HUES64 (cell line): ENCODE measurements around the gene OFD1.
"Not testable (repeated sequence)": the region's sequence is repeated elsewhere in the genome, so short reads cannot be mapped to it uniquely, and the experiment has no call there.

ENCODE experiments used
- H3K27ac ChIP-seq: 2 replicates; pipeline ENCODE4 v1.7.0; 2013; ENCODE audit warnings: low read depth, low read length, inconsistent platforms
- H3K27me3 ChIP-seq: 2 replicates; pipeline ENCODE4 v1.6.1; 2013; ENCODE audit warnings: mild to moderate bottlenecking, low read length; ENCODE audit not compliant: insufficient read depth
- H3K36me3 ChIP-seq: 2 replicates; pipeline ENCODE4 v1.6.1; 2013; ENCODE audit warnings: mild to moderate bottlenecking, low read length; ENCODE audit not compliant: insufficient read depth
- H3K4me1 ChIP-seq: 2 replicates; pipeline ENCODE4 v1.6.1; 2013; ENCODE audit warnings: mild to moderate bottlenecking, low read length, moderate library complexity; ENCODE audit not compliant: insufficient read depth
- H3K4me3 ChIP-seq: 2 replicates; pipeline ENCODE4 v1.5.1; 2013; ENCODE audit warnings: mild to moderate bottlenecking, low read length, moderate library complexity
- H3K9ac ChIP-seq: 2 replicates; pipeline ENCODE4 v1.6.1; 2013; ENCODE audit warnings: mild to moderate bottlenecking, low read depth, low read length
- H3K9me3 ChIP-seq: 2 replicates; pipeline ENCODE4 v1.6.1; 2013; ENCODE audit warnings: low read depth, low read length; ENCODE audit not compliant: insufficient read depth
- WGBS: fragments of 150-250, 120-280 bp; methylation state at CpG from one replicate; pipeline ENCODE4 v1.1.7; 2013; ENCODE audit warnings: missing lambda C conversion rate; 5-methylcytosine and 5-hydroxymethylcytosine counted together

Gene OFD1

GRCh38 chrX:13703589-13703988 lies 31.0 kb upstream of the OFD1 start:
- no peak overlapping the region for H3K4me3 ChIP-seq
- peaks cover 3% of the 10 kb centered on the region; the same call in 1 of the 2 replicates for H3K4me1 ChIP-seq
- H3K9me3 ChIP-seq, result no peaks in the 10 kb centered on the region
- H3K36me3 ChIP-seq, result peaks cover 5% of the 10 kb centered on the region; the same call in 1 of the 2 replicates
- H3K9ac ChIP-seq, result no peak overlapping the region
- no peaks in the 10 kb centered on the region for H3K27me3 ChIP-seq
- 89% methylated on average over 3 of the region's 3 CpGs for WGBS
- H3K27ac ChIP-seq, result no peak overlapping the region

DNA sequence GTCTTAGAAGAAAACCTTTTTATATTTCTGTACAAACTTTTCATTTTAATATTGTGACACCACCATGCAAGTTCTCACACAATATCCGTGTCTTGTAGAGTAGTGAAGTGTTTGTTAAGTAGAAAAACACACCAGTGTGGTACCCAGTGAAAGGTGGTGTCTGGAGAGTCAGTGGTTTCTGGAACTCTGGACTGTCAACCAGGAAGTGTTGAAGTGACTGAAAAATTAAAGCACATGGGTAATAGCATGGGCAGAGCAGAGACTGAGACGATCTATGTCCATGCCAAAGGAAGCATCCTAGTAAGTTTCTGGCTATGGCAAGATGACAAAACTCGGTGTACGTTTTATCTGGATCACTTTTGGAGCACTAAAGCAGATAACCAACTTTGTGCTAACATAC lies 23.4 kb upstream of the OFD1 start:
- Histone ChIP-seq H3K27me3 (no peaks in the 10 kb centered on the region), H3K36me3 (peaks cover 46% of the 10 kb centered on the region), H3K9ac (no peak overlapping the region), H3K4me1 (no peaks in the 10 kb centered on the region), H3K9me3 (no peaks in the 10 kb centered on the region), H3K4me3 (no peak overlapping the region), H3K27ac (no peak overlapping the region)
- 95% methylated on average over 3 of the region's 4 CpGs for WGBS

DNA sequence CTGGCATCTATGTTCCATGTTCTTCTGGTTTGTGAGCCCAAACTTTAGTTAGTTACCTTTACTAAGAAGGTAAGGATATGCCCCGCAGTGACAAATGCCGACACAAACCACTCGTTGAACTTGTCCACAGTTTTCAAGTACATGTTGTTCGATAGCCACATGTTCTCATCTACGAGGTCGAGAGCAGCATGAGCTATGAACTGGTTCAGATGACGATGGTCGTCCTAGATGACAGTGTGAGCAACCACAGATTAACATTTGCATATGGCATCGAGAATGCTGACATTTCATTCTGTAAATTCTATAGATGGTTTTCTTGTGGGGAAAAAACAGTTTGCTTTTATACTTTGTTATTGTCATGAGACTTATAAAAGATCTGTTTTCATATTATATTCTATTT lies 18.1 kb upstream of the OFD1 start:
- no peaks in the 10 kb centered on the region for H3K27me3 ChIP-seq
- H3K9me3 ChIP-seq, result no peaks in the 10 kb centered on the region
- H3K4me1 ChIP-seq, result no peaks in the 10 kb centered on the region
- H3K36me3 ChIP-seq, result peaks cover 44% of the 10 kb centered on the region
- 96% methylated on average over 9 of the region's 9 CpGs for WGBS
- H3K4me3 ChIP-seq, result no peak overlapping the region
- H3K9ac ChIP-seq, result no peak overlapping the region
- no peak overlapping the region for H3K27ac ChIP-seq

DNA sequence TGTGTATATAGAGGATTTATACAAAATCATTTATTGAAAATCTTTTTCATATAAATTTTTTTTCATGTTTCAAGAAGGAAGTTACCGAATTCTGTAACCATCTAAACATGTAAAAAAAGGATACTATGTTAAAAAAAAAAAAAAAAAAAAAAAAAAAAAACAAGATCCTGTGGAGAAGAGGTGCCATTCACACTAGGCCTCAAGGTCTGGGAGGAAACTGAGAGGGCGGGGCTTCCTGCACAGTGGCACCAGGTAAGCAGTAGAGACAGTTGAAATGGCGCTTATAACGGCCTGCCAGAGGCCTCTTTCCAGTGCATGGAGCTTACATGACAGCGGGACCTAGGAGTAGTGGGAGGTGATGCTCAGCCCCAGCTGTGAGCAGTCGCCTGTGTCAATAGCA lies 17.6 kb upstream of the OFD1 start:
- Histone ChIP-seq H3K36me3 (peaks cover 40% of the 10 kb centered on the region), H3K9ac (no peak overlapping the region), H3K4me3 (no peak overlapping the region), H3K27me3 (no peaks in the 10 kb centered on the region), H3K4me1 (no peaks in the 10 kb centered on the region), H3K27ac (no peak overlapping the region), H3K9me3 (no peaks in the 10 kb centered on the region)
- WGBS, result 96% methylated on average over 5 of the region's 6 CpGs

GRCh38 chrX:13717700-13718472 lies 16.7 kb upstream of the OFD1 start:
- Histone ChIP-seq H3K9me3 (no peaks in the 10 kb centered on the region), H3K27me3 (no peaks in the 10 kb centered on the region), H3K4me3 (no peak overlapping the region), H3K36me3 (peaks cover 39% of the 10 kb centered on the region), H3K27ac (peak overlapping the region; percentile 62), H3K9ac (peak overlapping the region; percentile 36; the same call in 1 of the 2 replicates), H3K4me1 (no peaks in the 10 kb centered on the region)
- 90% methylated on average over 6 of the region's 7 CpGs for WGBS

DNA sequence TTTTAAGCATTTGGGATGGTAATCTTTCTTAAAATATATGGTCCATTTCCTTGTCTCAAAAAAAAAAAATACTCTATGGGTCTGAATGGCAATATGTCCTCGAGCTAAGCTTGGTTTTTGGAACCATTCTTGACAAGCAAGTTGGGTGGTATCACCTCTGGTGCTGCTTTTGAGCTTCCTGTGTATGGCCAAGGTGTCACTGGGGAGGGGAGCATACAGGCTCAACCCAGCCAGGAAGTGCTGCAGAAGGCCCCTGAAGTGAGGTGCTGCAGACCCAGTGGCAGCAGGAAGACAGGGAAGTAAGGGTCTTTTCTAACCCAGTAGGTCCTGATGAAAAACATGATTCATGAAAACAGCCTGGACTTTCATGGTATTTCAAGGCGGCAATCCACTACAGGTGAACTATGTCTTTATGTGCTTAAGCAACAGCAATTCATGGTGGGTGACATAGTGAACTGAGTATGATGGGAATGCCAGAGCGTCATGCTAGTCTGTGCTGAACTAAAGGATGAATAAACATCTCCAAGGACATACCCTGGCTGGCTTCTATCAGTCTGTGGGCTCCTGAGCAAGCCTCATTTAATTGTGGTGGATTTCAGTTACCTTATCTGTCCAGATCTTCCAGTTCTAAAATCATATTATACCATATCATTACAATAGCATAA lies 15.2 kb upstream of the OFD1 start:
- peaks cover 36% of the 10 kb centered on the region for H3K36me3 ChIP-seq

GRCh38 chrX:13721371-13721770 lies 13.2 kb upstream of the OFD1 start:
- WGBS, result 90% methylated on average over 4 of the region's 4 CpGs
- no peak overlapping the region for H3K27ac ChIP-seq
- no peaks in the 10 kb centered on the region for H3K27me3 ChIP-seq

More for the DNA sequence above, 15.2 kb upstream of the OFD1 start:
- Histone ChIP-seq H3K4me3 (no peak overlapping the region), H3K27ac (no peak overlapping the region), H3K4me1 (no peaks in the 10 kb centered on the region), H3K9ac (no peak overlapping the region), H3K9me3 (no peaks in the 10 kb centered on the region), H3K27me3 (no peaks in the 10 kb centered on the region)
- 97% methylated on average over 3 of the region's 3 CpGs for WGBS

DNA sequence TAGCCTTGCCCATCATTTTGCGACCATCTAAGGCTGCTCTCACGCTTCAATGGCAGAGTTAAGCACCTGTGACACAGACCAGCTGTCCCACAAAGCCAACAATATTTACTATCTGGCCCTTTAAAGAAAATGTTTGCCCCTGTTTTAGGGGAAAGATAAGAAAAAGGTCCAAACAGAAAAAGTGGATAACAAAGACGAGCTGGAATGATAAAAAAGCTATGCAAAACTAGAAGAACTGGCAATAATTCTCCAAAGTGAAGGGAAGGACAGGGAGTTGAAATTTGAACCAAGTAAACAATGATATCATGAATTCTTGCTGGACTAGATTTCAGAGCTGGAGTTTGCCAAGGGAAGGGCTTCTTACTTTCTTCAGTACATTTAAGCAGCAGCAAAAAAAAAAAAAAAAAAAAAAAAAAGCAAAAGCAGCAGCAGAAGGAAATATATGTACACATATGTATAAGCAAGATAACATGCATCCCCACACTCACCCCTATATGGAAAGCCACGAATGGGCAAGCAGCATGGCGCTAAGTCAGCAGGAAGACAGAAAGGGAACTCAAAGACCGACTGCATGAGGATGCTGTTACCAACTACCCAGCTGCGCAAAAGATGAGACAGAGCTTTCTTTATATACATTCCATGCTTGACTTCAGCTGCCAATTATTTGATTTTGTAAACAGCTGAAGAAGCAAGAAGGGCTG lies 12.6 kb upstream of the OFD1 start:
- WGBS, result 92% methylated on average over 7 of the region's 7 CpGs

More at GRCh38 chrX:13721371-13721770, 13.2 kb upstream of the OFD1 start:
- Histone ChIP-seq H3K4me1 (no peaks in the 10 kb centered on the region), H3K4me3 (no peak overlapping the region), H3K36me3 (peaks cover 19% of the 10 kb centered on the region), H3K9me3 (no peaks in the 10 kb centered on the region), H3K9ac (no peak overlapping the region)

GRCh38 chrX:13724878-13725277 lies 9.7 kb upstream of the OFD1 start:
- not testable (repeated sequence) for H3K27ac ChIP-seq, H3K36me3 ChIP-seq, H3K9ac ChIP-seq, H3K27me3 ChIP-seq, H3K4me3 ChIP-seq, H3K9me3 ChIP-seq, H3K4me1 ChIP-seq
- WGBS, result 60% methylated on average over 9 of the region's 9 CpGs

More for the DNA sequence above, 12.6 kb upstream of the OFD1 start:
- H3K9ac ChIP-seq, result no peak overlapping the region
- no peak overlapping the region for H3K4me3 ChIP-seq
- peaks cover 16% of the 10 kb centered on the region for H3K36me3 ChIP-seq
- H3K4me1 ChIP-seq, result no peaks in the 10 kb centered on the region
- H3K27me3 ChIP-seq, result no peaks in the 10 kb centered on the region
- H3K9me3 ChIP-seq, result no peaks in the 10 kb centered on the region
- no peak overlapping the region for H3K27ac ChIP-seq

DNA sequence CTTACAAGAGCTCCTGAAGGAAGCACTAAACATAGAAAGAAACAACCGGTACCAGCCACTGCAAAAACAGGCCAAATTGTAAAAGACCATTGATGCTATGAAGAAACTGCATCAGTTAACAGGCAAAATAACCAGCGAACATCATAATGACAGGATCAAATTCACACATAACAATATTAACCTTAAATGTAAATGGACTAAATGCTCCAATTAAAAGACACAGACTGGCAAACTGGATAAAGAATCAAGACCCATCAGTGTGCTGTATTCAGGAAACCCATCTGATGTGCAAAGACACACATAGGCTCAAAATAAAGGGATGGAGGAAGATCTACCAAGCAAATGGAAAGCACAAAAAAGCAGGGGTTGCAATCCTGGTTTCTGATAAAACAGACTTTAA lies 8.0 kb upstream of the OFD1 start:
- not testable (repeated sequence) for H3K27me3 ChIP-seq, H3K9me3 ChIP-seq, H3K27ac ChIP-seq, H3K4me1 ChIP-seq, H3K36me3 ChIP-seq, H3K9ac ChIP-seq, H3K4me3 ChIP-seq
- WGBS, result 100% methylated on average over 2 of the region's 2 CpGs

DNA sequence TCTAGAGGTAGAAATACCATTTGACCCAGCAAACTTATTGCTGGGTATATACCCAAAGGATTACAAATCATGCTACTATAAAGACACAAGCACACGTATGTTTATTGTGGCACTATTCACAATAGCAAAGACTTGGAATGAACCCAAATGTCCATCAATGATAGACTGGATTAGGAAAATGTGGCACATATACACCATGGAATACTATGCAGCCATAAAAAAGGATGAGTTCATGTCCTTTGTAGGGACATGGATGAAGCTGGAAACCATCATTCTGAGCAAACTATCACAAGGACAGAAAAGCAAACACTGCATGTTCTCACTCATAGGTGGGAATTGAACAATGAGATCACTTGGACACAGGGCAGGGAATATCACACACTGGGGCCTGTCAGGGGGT lies 4.0 kb upstream of the OFD1 start:
- 100% methylated on average over 1 of the region's 1 CpG for WGBS
- H3K27ac ChIP-seq, H3K27me3 ChIP-seq, H3K9me3 ChIP-seq, H3K36me3 ChIP-seq, H3K9ac ChIP-seq, H3K4me1 ChIP-seq, H3K4me3 ChIP-seq: not testable (repeated sequence)
